ENCODE results near the gene SLX4IP. TPM values are rescaled to one million over a fixed set of nuclear protein-coding genes. Genes with fewer than 3 reads are reported as not detected.

SLX4IP gene
- total and polyA plus RNA-seq, 2 of the 13 experiments (the other 11 are each of a cell fraction or from before 2014, with no cell fraction given), result 3.6 to 7.3 TPM

DNA sequence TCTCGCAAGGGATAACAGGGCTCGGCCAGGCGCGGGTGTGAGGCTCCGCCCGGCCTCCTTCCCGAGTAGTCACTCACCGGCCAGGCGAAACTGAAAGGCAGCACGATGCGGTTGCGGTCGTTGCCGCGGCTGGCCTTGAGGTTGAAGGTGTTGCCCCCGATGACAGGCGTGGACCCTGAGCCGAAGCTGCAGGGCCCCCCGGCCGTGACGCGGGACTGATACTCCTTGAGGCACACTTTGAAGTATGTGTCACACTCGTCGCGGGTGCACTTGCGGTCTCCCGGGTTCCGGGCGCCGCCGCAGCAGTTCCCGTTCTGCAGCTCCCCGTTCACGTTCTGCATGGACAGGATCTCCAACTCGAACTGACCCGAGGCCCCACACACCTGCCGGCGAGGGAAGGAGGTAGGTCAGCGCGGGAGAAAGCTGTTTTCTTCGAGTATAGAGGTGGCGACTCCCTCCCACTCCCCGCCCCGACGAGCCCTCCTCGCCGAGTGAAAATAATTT is 237.6 kb downstream of the SLX4IP start (continued):
- TF ChIP-seq ZNF350 (CRISPR knock-in tag; IDR thresholded peaks at IDR 0.05; ENCODE audit: borderline replicate concordance, low read depth), result no peak; the same call in 1 of the 2 replicates
- TF ChIP-seq ZNF598 (CRISPR knock-in tag; IDR thresholded peaks at IDR 0.05; ENCODE audit: borderline replicate concordance), result 0 out of 2 replicates have a peak, but pooled peaks have one; percentile 24
- TF ChIP-seq ZNF34 (CRISPR knock-in tag; IDR thresholded peaks at IDR 0.05; ENCODE audit: borderline replicate concordance), result no peak
- peak in 1 of 2 experiments; percentile 64; a peak in 2 of 4 replicates for TF ChIP-seq HMGXB4 (CRISPR knock-in tag; IDR thresholded peaks at IDR 0.05; ENCODE audit: borderline replicate concordance in 1 of 2, low read depth in 1 of 2)
- peak; percentile 77 for TF ChIP-seq SATB2 (CRISPR knock-in tag; IDR thresholded peaks at IDR 0.05)
- TF ChIP-seq ZNF232 (CRISPR knock-in tag; IDR thresholded peaks at IDR 0.05; ENCODE audit: borderline replicate concordance), result 0 out of 2 replicates have a peak, but pooled peaks have one; percentile 64
- no peak for TF ChIP-seq ZNF703 (CRISPR knock-in tag; IDR thresholded peaks at IDR 0.05; ENCODE audit: borderline replicate concordance)
- TF ChIP-seq REXO4 (CRISPR knock-in tag; IDR thresholded peaks at IDR 0.05; ENCODE audit: borderline replicate concordance), result no peak
- TF ChIP-seq, protein P1, sequence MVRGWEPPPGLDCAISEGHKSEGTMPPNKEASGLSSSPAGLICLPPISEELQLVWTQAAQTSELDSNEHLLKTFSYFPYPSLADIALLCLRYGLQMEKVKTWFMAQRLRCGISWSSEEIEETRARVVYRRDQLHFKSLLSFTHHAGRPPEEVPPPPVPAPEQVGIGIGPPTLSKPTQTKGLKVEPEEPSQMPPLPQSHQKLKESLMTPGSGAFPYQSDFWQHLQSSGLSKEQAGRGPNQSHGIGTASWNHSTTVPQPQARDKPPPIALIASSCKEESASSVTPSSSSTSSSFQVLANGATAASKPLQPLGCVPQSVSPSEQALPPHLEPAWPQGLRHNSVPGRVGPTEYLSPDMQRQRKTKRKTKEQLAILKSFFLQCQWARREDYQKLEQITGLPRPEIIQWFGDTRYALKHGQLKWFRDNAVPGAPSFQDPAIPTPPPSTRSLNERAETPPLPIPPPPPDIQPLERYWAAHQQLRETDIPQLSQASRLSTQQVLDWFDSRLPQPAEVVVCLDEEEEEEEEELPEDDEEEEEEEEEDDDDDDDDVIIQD (CRISPR knock-in tag; IDR thresholded peaks at IDR 0.05; ENCODE audit: low read depth), result no peak
- peak; percentile 60 for TF ChIP-seq HNF4A (CRISPR knock-in tag; IDR thresholded peaks at IDR 0.05)
- 0 out of 2 replicates have a peak, but pooled peaks have one; percentile 46 for TF ChIP-seq ZNF253 (CRISPR knock-in tag; IDR thresholded peaks at IDR 0.05; ENCODE audit: borderline replicate concordance)
- TF ChIP-seq, protein P2, sequence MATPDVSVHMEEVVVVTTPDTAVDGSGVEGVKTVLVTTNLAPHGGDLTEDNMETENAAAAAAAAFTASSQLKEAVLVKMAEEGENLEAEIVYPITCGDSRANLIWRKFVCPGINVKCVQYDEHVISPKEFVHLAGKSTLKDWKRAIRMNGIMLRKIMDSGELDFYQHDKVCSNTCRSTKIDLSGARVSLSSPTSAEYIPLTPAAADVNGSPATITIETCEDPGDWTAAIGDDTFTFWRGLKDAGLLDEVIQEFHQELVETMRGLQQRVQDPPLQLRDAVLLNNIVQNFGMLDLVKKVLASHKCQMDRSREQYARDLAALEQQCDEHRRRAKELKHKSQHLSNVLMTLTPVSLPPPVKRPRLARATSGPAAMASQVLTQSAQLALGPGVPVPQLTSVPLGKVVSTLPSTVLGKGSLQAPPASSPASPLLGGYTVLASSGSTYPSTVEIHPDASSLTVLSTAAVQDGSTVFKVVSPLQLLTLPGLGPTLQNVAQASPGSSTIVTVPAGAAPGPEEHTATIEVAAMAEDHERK (CRISPR knock-in tag; IDR thresholded peaks at IDR 0.05; ENCODE audit: low read depth), result no peak
- TF ChIP-seq ARNTL (CRISPR knock-in tag; IDR thresholded peaks at IDR 0.05), result no peak
- TF ChIP-seq ZFP62 (CRISPR knock-in tag; IDR thresholded peaks at IDR 0.05), result no peak
- no peak for TF ChIP-seq CBX1 (IDR thresholded peaks at IDR 0.05; ENCODE audit: low read depth)
- no peak for TF ChIP-seq ZNF660 (CRISPR knock-in tag; IDR thresholded peaks at IDR 0.05; ENCODE audit: borderline replicate concordance, low read depth)
- no peak for TF ChIP-seq ZNF75D (CRISPR knock-in tag; IDR thresholded peaks at IDR 0.05; ENCODE audit: borderline replicate concordance)
- 0 out of 2 replicates have a peak, but pooled peaks have one; percentile 76 for TF ChIP-seq ZNF850 (CRISPR knock-in tag; conservative IDR thresholded peaks at IDR 0.05)
- no peak for TF ChIP-seq SP1 (IDR thresholded peaks at IDR 0.05)
- peak; percentile 42 for TF ChIP-seq SP1 (CRISPR knock-in tag; IDR thresholded peaks at IDR 0.05)
- TF ChIP-seq SNRNP70 (IDR thresholded peaks at IDR 0.05; ENCODE audit: low read depth, low read length), result no peak
- no peak for TF ChIP-seq TCF12 (IDR thresholded peaks at IDR 0.05)
- TF ChIP-seq TCF12 (CRISPR knock-in tag; IDR thresholded peaks at IDR 0.05), result peak; percentile 46; the same call in 1 of the 2 replicates
- TF ChIP-seq ARHGAP35 (CRISPR knock-in tag; IDR thresholded peaks at IDR 0.05; ENCODE audit: borderline replicate concordance), result no peak
- no peak for TF ChIP-seq ZNF879 (CRISPR knock-in tag; IDR thresholded peaks at IDR 0.05)
- TF ChIP-seq SPEN (CRISPR knock-in tag; IDR thresholded peaks at IDR 0.05; ENCODE audit: low read depth), result peak; percentile 24
- TF ChIP-seq ZNF709 (CRISPR knock-in tag; IDR thresholded peaks at IDR 0.05), result 0 out of 2 replicates have a peak, but pooled peaks have one; percentile 39
